HEK293T (cell line): ENCODE results near the gene KLHDC8A.

Experiments used
- CTCF ChIA-PET: fragments of 350-600 bp; formaldehyde crosslinking; extraction: SDS; loops from one replicate; lab custom pipeline; 2021; ENCODE audit warnings: antibody characterized with exemption, inconsistent platforms; lab: Yijun Ruan, JAX
- POLR2A ChIA-PET: fragments of 350-600 bp; formaldehyde crosslinking; extraction: SDS; loops from one replicate; lab custom pipeline; 2020; ENCODE audit warnings: antibody characterized with exemption, inconsistent platforms; lab: Yijun Ruan, JAX
- DNase-seq: peaks from one replicate; pipeline ENCODE4 v3.0.0; 2012; ENCODE audit warnings: mixed read lengths; ENCODE audit errors: extremely low spot score
- ARNT ChIP-seq: fragments of 450-650 bp; IDR thresholded peaks from 2 replicates; pipeline ENCODE4 v1.6.1; 2017; ENCODE audit warnings: mild to moderate bottlenecking
- BHLHE40 ChIP-seq: fragments of 450-650 bp; IDR thresholded peaks from 2 replicates; pipeline ENCODE4 v1.6.1; 2016; ENCODE audit warnings: mild to moderate bottlenecking, moderate library complexity, borderline replicate concordance
- CTBP1 ChIP-seq: fragments of 450-650 bp; IDR thresholded peaks from 2 replicates; pipeline ENCODE4 v1.6.1; 2016; ENCODE audit warnings: borderline replicate concordance
- ELF4 ChIP-seq: fragments of 450-650 bp; IDR thresholded peaks from 2 replicates; pipeline ENCODE4 v1.6.1; 2017; ENCODE audit warnings: antibody characterized with exemption
- FOXA1 ChIP-seq: fragments of 450-650 bp; IDR thresholded peaks from 2 replicates; pipeline ENCODE4 v1.6.1; 2016; ENCODE audit warnings: mild to moderate bottlenecking
- FOXK2 ChIP-seq: fragments of 450-650 bp; IDR thresholded peaks from 2 replicates; pipeline ENCODE4 v1.6.1; 2016; ENCODE audit warnings: mild to moderate bottlenecking
- FOXM1 ChIP-seq: fragments of 450-650 bp; IDR thresholded peaks from 2 replicates; pipeline ENCODE4 v1.6.1; 2017; ENCODE audit warnings: mild to moderate bottlenecking, borderline replicate concordance
- HDGF ChIP-seq: fragments of 450-650 bp; IDR thresholded peaks from 2 replicates; pipeline ENCODE4 v1.6.1; 2017; ENCODE audit warnings: antibody characterized with exemption, borderline replicate concordance
- L3MBTL2 ChIP-seq: fragments of 450-650 bp; conservative IDR thresholded peaks from 2 replicates; pipeline ENCODE4 v1.6.1; 2016; ENCODE audit warnings: mild to moderate bottlenecking
- LEF1 ChIP-seq: fragments of 450-650 bp; IDR thresholded peaks from 2 replicates; pipeline ENCODE4 v1.6.1; 2017; ENCODE audit warnings: mild to moderate bottlenecking, borderline replicate concordance
- NFRKB ChIP-seq: fragments of 450-650 bp; IDR thresholded peaks from 2 replicates; pipeline ENCODE4 v1.6.1; 2016; ENCODE audit warnings: mild to moderate bottlenecking, moderate library complexity
- SP1 ChIP-seq: fragments of 450-650 bp; IDR thresholded peaks from 2 replicates; pipeline ENCODE4 v1.6.1; 2017
- SUZ12 ChIP-seq: fragments of 450-650 bp; IDR thresholded peaks from 2 replicates; pipeline ENCODE4 v1.6.1; 2016; ENCODE audit warnings: mild to moderate bottlenecking
- TARDBP ChIP-seq: fragments of 450-650 bp; IDR thresholded peaks from 2 replicates; pipeline ENCODE4 v1.6.1; 2016
- ZNF384 ChIP-seq: fragments of 450-650 bp; IDR thresholded peaks from 2 replicates; pipeline ENCODE4 v1.6.1; 2016
- TF ChIP-seq, protein P1 (sequence below): fragments of 450-650 bp; IDR thresholded peaks from 2 replicates; pipeline ENCODE4 v1.6.1; 2016

Gene KLHDC8A

GRCh38 chr1:205348554-205349487 lies 7.9 kb downstream of the KLHDC8A start:
- DNase-seq: no peak
- TF ChIP-seq FOXK2 (no peak), SUZ12 (no peak), SP1 (no peak), BHLHE40 (no peak), ELF4 (no peak)
- CTCF ChIA-PET: interaction anchor here (0.6 to 1.4 kb wide), 6 partner anchors 8 to 91 kb away, joined by 3 to 4 read pairs (median 3); no protein-coding TSS in a partner anchor
- POLR2A ChIA-PET: no interaction called here

DNA sequence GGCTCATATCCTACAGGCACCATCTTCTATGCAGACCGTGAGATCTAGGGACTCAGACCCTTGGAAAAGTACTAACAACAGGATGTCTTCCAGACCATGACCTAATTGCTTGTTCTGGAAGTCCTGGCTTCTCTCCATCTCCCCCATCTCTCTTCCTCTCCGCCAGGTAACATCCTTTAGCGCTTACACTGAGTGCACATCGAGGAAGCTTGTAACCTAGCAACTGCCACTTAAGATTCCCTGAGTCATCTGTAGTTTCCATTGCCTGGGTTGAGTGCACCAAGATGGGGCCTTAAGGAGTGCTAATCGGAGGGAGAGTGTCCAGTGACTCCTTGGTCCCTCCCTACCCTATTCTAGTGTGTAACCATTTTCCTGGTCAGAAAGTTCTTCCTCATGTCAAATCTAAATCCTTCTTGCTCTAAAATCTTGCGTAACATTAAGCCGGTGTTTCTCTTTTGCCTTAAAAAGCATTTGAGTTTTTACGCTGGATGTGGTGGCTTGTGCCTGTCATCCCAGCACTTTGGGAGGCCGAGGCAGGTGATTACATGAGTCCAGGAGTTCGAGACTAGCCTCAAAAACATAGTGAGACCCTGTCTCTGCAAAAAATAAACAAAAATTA lies 9.7 kb downstream of the KLHDC8A start:
- DNase-seq: no peak
- ChIA-PET POLR2A (interaction anchor here (0.9 kb wide), 1 partner anchor 25 kb away, joined by 3 read pairs; no protein-coding TSS in a partner anchor), CTCF (interaction anchor here (0.6 kb wide), 1 partner anchor 1598 kb away, joined by 4 read pairs; no protein-coding TSS in a partner anchor)
- no peak for TF ChIP-seq SP1
- no peak for TF ChIP-seq ZNF384
- TF ChIP-seq, protein P1, sequence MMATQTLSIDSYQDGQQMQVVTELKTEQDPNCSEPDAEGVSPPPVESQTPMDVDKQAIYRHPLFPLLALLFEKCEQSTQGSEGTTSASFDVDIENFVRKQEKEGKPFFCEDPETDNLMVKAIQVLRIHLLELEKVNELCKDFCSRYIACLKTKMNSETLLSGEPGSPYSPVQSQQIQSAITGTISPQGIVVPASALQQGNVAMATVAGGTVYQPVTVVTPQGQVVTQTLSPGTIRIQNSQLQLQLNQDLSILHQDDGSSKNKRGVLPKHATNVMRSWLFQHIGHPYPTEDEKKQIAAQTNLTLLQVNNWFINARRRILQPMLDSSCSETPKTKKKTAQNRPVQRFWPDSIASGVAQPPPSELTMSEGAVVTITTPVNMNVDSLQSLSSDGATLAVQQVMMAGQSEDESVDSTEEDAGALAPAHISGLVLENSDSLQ: no peak
- TF ChIP-seq TARDBP: no peak
- no peak for TF ChIP-seq SUZ12
- no peak for TF ChIP-seq HDGF
- TF ChIP-seq NFRKB: no peak
- no peak for TF ChIP-seq LEF1
- no peak for TF ChIP-seq FOXK2
- TF ChIP-seq ARNT: no peak
- TF ChIP-seq FOXA1: no peak
- no peak for TF ChIP-seq CTBP1
- TF ChIP-seq FOXM1: no peak
- TF ChIP-seq BHLHE40: no peak

GRCh38 chr1:205345761-205346160 lies 11.0 kb downstream of the KLHDC8A start:
- POLR2A ChIA-PET: interaction anchor here (0.6 kb wide), 1 partner anchor 51 kb away, joined by 3 read pairs; no protein-coding TSS in a partner anchor
- no peak for TF ChIP-seq FOXM1
- no peak for TF ChIP-seq CTBP1
- TF ChIP-seq ELF4: no peak
- no peak for TF ChIP-seq TARDBP
- CTCF ChIA-PET: interaction anchor here (0.8 kb wide), 1 partner anchor 93 kb away, joined by 5 read pairs; no protein-coding TSS in a partner anchor
- DNase-seq: no peak

DNA sequence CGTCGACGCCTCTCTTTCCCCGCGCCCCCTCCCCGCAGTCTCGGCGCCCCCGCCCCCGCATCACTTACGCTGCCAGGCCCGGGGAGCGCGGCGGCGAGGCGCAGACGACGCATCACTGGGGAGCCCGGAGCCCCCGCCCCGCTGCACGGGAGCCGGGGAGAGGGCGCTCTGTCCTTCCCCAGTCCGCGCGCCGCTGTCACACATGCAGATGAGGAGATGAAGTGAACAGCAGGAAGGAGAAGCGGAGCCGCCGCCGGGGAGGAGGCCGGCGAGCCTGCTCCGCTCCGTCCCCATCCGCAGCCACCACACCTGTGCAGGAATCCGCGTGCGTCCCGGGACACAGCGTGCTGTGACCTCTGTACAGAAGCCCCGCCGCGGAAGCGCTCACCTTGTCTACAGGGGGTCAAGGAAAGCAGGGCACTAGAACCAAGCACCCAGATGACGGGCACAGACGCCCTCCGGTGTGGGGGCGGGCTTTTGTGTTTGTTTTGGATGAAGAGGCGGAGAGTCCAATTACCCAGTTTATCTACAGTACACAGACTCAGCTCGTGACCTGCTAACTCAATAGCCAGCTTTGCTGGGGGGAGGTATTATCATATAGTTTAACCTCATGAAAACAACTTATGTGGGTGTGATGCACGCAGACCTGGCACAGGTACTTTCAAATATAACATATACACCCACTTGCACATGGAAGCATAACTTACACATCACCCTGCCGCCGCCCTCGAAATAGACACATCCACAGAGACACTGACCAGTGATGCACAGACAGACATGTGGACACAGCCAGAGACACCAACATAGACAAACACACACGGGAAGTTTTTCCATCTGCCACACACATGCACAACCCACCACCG lies 12.4 kb downstream of the KLHDC8A start:
- CTCF ChIA-PET: interaction anchor here (1.3 kb wide), 1 partner anchor 9 kb away, joined by 4 read pairs; no protein-coding TSS in a partner anchor

DNA sequence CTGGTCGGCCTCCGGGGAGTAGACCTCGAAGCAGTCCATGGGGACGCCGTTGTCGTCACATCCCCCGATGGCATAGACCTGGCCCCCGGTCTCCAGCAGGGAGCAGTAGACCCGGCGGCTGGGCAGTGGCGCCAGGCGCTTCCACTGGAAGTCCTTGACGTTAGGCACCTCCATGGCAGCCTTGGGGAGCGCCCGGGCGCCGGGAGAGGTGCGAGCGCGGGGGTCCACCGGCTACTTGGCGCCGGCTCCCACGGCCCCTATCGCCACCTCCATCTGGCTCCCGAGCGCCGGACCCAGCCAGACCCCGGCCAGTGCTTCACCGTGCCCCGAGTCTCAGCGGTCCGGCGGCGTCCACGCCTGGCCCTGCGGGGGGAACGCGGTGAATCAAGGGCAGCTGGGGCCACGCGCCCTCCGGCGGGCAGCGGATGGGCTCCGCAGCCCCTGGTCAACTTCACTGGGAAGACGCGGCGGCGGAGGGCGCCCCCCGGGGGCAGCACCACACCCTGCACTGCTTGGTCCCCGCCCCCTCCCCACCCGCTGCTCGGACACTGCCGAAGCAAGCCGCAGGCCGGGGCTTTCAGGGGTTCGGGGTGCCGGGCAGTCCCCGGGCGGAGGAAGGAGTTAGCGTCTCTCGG lies 13.2 kb downstream of the KLHDC8A start:
- ChIA-PET POLR2A (no interaction called here), CTCF (no interaction called here)
- TF ChIP-seq NFRKB: no peak
- no peak for TF ChIP-seq FOXK2
- no peak for TF ChIP-seq FOXA1
- TF ChIP-seq TARDBP: no peak
- no peak for TF ChIP-seq FOXM1
- TF ChIP-seq LEF1: no peak
- no peak for DNase-seq

More for the DNA sequence above, 12.4 kb downstream of the KLHDC8A start:
- POLR2A ChIA-PET: no interaction called here
- DNase-seq: peak; percentile 60
- TF ChIP-seq CTBP1: no peak
- TF ChIP-seq L3MBTL2: peak; percentile 65
- no peak for TF ChIP-seq SUZ12
- TF ChIP-seq FOXA1: no peak
- TF ChIP-seq BHLHE40: no peak
- no peak for TF ChIP-seq FOXM1

GRCh38 chr1:205342986-205343385 lies 13.7 kb downstream of the KLHDC8A start:
- ChIA-PET POLR2A (no interaction called here), CTCF (interaction anchor here (0.6 kb wide), 1 partner anchor 11 kb away, joined by 3 read pairs; no protein-coding TSS in a partner anchor)
- no peak for TF ChIP-seq FOXM1
- no peak for DNase-seq

DNA sequence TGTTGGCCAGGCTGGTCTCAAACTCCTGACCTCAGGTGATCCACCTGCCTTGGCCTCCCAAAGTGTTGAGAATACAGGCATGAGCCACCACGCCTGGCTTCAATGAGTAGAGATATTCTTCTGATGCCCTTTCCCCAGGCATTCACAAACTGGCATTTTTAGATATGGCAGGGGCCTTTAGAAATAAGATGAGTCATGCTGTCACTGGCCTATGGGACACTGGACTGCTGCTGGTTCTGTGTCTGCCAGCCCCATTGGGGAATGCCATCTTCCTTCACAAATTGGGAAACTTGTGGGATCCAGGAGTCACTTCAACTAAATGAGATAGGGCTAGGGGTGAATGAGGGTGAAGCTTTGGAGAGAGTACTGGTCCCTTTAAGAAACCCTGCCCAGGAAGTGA lies 16.0 kb downstream of the KLHDC8A start:
- DNase-seq: no peak

More for the DNA sequence above, 16.0 kb downstream of the KLHDC8A start:
- TF ChIP-seq SUZ12 (no peak), LEF1 (no peak), TARDBP (no peak), SP1 (no peak), L3MBTL2 (no peak), NFRKB (no peak), FOXM1 (no peak), BHLHE40 (no peak), ELF4 (no peak), HDGF (no peak), FOXK2 (no peak), CTBP1 (no peak)
- TF ChIP-seq, protein P1: no peak
- POLR2A ChIA-PET: no interaction called here
- CTCF ChIA-PET: interaction anchor here (0.6 kb wide), 1 partner anchor 8 kb away, joined by 3 read pairs; no protein-coding TSS in a partner anchor
